ENCODE measurements around the gene TUBD1.

- TF ChIP-seq POLR2AphosphoS5 (IDR thresholded peaks at IDR 0.05) (no peak), POLR2A (IDR thresholded peaks at IDR 0.05) (no peak)
Observed at GRCh38 chr17:59848385-59848668, 44.4 kb downstream of the TUBD1 start.
